NK-92 (cell line): ENCODE results near the gene DAB2IP.

ENCODE experiments used
- DNase-seq: peaks from one replicate; lab custom pipeline; 2025; ENCODE audit not compliant: unreplicated experiment; lab: John Stamatoyannopoulos, UW

The DAB2IP gene

DNA sequence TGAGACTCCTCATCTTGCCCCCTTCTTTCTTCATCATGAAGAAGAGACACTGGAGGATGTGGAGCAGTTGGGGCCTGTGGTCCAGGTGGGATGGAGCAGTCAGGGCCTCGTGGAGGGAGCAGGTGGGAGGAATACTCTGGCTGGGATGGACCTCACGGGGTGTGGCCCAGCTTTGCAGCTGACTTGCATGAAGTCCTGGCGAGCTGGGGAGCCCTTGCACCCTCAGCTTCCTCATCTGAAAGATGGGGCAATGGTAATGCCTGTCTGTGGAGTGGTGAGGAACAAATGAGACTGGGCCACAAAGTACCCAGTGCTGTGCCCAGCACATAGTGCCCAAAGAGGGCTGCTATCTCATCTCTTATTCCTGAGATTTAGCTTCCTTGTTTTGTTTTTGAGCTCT lies 91.5 kb downstream of the DAB2IP start:
- no peak for DNase-seq

- no peak for DNase-seq
Observed at GRCh38 chr9:121743441-121744001, 92.1 kb downstream of the DAB2IP start.

DNA sequence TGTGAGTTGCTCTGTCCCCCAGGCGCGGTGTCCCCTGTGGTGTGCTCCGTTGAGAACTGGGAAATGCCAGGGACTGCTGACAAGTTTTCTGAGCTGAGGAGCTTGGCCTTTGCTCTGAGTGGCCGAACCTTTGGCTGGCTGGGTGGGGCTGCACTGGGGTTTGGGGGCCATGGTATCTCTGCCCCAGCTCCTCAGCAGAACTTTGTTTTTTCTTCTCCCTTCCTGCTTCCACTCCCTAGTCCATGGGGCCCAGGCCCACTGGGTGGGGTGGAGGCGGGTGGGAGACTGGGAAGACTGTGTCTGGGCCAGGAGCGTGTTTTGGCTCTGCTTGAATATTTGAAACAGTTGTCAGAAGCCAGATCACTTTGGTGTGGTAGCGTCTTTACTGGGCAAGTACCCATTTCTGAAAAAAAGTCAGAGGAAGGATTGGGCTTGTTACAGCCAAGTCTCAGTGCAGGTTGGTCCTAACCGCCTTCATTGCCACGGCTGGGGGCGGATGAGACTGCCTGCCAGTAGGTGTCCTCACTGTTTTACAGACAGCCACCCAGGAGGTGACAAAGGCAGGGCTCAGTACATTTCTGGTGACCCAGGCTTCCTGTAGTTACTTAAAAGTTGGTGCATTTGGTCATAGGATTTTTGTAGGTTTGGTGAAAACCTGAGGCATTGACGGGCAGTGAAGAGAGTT lies 92.7 kb downstream of the DAB2IP start:
- no peak for DNase-seq

GRCh38 chr9:121744687-121745395 lies 93.4 kb downstream of the DAB2IP start:
- DNase-seq: no peak

GRCh38 chr9:121745396-121745695 lies 93.9 kb downstream of the DAB2IP start:
- DNase-seq: no peak

DNA sequence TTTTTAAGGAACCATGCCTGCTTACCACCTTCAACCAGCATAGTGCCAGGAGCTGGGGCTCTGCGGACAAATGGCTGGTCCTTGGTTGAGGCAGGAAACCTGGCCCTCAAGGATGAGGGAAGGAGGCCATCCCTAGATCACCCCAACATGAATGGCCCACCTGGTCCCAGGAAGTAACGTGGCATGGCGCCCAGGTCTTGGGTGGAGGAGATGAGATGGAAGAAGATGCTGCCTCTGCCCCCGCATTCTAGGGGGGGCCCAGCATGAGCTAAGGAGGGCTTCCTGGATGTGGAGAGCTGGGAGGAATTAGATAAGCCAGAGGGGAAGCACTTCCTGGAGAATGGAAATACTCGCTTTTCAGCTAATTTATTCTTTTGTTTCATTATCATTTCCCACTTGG lies 95.0 kb downstream of the DAB2IP start:
- no peak for DNase-seq

- no peak for DNase-seq
Observed at GRCh38 chr9:121746866-121747265, 95.4 kb downstream of the DAB2IP start.

GRCh38 chr9:121748074-121748473 lies 96.6 kb downstream of the DAB2IP start:
- no peak for DNase-seq

- DNase-seq: no peak
Observed at GRCh38 chr9:121748727-121749423, 97.4 kb downstream of the DAB2IP start.

GRCh38 chr9:121749614-121750013 lies 98.2 kb downstream of the DAB2IP start:
- no peak for DNase-seq

DNA sequence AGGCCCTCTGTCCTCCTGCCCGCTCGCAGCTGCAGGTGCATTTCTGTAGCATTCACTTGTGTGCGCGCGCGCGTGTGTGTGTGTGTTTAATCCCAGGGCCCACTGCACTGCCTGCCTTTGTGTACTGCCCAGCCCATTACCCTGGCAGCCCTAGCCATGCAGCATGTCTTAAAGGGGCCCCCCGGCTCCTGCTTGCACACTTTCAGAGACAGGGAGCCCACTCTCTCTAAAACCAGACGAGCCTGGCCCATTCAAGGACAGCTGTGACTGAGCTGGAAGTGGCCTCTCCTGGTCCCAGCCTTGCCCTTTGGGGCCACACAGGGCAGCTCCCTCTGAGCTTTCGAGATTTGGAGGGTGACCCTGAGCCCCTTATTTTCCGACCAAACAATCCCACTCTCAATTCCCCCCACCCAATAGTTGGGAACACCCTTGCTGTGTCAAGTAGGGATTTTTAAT lies 98.9 kb downstream of the DAB2IP start:
- DNase-seq: no peak

- no peak for DNase-seq
Observed at GRCh38 chr9:121750715-121751623, 99.5 kb downstream of the DAB2IP start.

DNA sequence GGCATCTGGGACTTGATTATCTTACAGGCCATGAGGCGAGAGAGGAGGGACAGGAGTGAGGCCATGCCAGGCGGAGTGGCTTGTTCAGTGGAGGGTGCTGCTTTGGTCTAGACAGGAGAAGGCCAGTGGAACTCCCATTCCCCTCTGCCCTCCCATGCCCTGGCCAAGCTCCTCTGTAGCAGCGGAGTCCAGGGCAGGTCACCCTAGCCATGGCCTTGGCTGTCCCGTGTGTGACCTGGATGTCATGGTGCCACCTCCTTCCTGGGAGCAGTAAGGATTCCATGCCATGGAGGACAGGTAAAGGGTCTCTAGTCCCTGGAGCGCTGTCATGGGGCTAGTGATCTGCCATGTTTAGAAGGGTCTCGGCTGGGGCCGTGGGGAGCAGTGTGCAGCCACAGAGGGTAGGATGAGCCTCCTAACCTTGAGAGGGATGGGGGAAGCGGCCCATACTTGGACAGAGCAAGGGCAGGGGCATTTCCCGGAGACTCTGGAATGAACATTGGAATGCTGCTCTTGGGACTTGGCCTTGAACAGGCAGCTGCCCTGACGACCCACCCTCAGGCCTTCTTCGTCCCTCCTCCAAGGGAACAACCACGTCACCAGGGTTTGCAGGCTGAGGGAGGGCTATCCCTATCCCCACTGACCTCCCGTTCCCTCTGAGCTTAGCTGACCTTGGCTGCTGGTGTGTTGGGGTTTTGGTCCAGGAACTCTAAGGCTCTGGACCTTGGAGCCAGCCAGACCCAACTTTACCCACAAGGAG lies 100.4 kb downstream of the DAB2IP start:
- no peak for DNase-seq

- no peak for DNase-seq
Observed at GRCh38 chr9:121752929-121753328, 101.5 kb downstream of the DAB2IP start.

- no peak for DNase-seq
Observed at GRCh38 chr9:121753802-121754654, 102.6 kb downstream of the DAB2IP start.

DNA sequence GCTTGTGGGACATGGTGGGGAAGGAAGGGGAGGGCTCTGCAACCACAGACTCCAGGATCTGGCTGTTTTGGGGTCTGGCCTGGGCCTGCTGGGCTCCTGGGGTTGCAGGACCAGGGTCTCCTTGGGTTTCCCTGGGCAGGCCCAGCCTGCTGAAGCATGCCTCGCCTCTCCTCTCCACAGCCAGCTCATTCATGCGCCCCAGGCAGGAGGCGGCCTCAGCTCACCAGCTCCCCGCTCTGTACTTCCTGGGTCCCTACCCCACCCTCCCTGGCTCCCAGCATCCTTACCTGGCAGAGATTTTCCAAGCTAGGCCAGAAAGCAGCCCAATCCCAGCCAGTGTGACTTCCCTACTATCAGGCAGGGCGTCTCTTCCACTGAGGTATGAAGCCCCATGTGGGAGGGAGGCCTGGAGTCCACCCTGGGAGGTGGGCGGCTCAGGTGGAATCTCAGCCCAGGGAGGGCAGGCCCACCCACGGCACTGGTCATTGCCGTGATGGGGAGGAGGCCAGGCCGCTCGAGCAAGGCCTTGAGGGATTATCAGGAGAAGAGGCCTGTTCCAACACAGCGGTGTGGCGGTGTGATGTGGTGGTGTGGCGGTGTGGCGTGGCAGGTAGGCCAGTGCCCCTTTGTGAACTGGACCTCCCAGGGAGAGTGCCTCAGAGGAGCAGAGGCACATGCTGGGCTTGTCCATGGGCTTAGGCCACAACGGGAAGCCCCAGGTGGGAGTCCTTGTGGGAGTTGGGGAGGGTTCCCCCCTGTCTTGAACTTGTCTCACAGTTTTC lies 103.4 kb downstream of the DAB2IP start:
- no peak for DNase-seq

DNA sequence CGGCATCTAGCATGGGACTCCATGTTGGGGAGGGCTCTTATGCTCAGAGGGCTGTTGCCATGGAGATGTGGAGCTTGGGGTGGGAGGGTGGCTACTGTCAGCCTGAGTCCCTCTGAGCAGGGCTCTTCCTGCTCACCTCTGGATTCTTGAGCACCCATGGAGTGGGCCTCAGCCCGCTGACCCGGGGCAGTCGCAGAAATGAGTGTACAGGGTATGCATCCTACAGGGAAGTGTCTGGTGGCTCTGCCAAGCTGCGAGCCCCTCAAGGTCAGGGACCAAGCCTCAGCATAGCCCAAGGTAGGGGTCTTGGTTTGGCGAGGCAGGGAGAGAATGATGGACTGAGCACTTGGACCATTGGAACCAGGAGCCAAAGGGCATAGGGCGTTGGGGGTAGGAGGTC lies 104.1 kb downstream of the DAB2IP start:
- no peak for DNase-seq

GRCh38 chr9:121756474-121757280 lies 105.2 kb downstream of the DAB2IP start:
- no peak for DNase-seq
